HepG2 (cell line): ENCODE data around the gene COQ5. TPM values are rescaled to one million over a fixed set of nuclear protein-coding genes. Genes with fewer than 3 reads are reported as not detected.

Experiments
- BORCS8-MEF2B ChIP-seq: sonication (generic); formaldehyde crosslinking; IDR thresholded peaks from 2 replicates; pipeline ENCODE4 v1.8.0; 2022; ENCODE audit warnings: mild to moderate bottlenecking, missing genetic modification reagents
- MBD4 ChIP-seq: IDR thresholded peaks from 2 replicates; pipeline ENCODE4 v1.6.1; 2012; ENCODE audit warnings: low read length, inconsistent platforms, borderline replicate concordance
- MYC ChIP-seq: sonication (generic); formaldehyde crosslinking; IDR thresholded peaks from 2 replicates; pipeline ENCODE4 v1.9.0; 2021; ENCODE audit warnings: missing genetic modification reagents, borderline replicate concordance
- NCOR1 ChIP-seq: fragments of 200-600 bp; sonication (generic); IDR thresholded peaks from 2 replicates; pipeline ENCODE4 v1.7.0; 2017; ENCODE audit warnings: antibody characterized with exemption, low read length, borderline replicate concordance
- SRSF1 ChIP-seq: fragments of 200-400 bp; formaldehyde crosslinking; optimal IDR thresholded peaks from 2 replicates; pipeline ENCODE3; 2017; ENCODE audit warnings: mild to moderate bottlenecking, low read depth, low read length, moderate library complexity
- TBL1XR1 ChIP-seq: fragments of 150-350 bp; IDR thresholded peaks from 2 replicates; pipeline ENCODE4 v1.6.1; 2014; ENCODE audit warnings: borderline replicate concordance, low read length; ENCODE audit not compliant: partially characterized antibody
- WIZ ChIP-seq: sonication (generic); formaldehyde crosslinking; IDR thresholded peaks from 2 replicates; pipeline ENCODE4 v1.5.1; 2020; ENCODE audit warnings: mild to moderate bottlenecking, missing genetic modification reagents
- ZFP37 ChIP-seq: sonication (generic); formaldehyde crosslinking; IDR thresholded peaks from 2 replicates; pipeline ENCODE4 v1.4.0; 2020; ENCODE audit warnings: missing genetic modification reagents, borderline replicate concordance
- ZIK1 ChIP-seq: sonication (generic); formaldehyde crosslinking; IDR thresholded peaks from 2 replicates; pipeline ENCODE4 v1.5.0; 2020; ENCODE audit warnings: mild to moderate bottlenecking, low read depth, missing genetic modification reagents, borderline replicate concordance
- ZNF274 ChIP-seq: sonication (generic); formaldehyde crosslinking; IDR thresholded peaks from 2 replicates; pipeline ENCODE4 v1.5.1; 2020; ENCODE audit warnings: mild to moderate bottlenecking, missing genetic modification reagents
- ZNF331 ChIP-seq: sonication (generic); formaldehyde crosslinking; IDR thresholded peaks from 2 replicates; pipeline ENCODE4 v1.4.0; 2020; ENCODE audit warnings: missing genetic modification reagents
- ZNF660 ChIP-seq: sonication (generic); formaldehyde crosslinking; IDR thresholded peaks from 2 replicates; pipeline ENCODE4 v1.5.1; 2020; ENCODE audit warnings: mild to moderate bottlenecking, low read depth, missing genetic modification reagents, borderline replicate concordance
- ZNF672 ChIP-seq: sonication (generic); formaldehyde crosslinking; IDR thresholded peaks from 2 replicates; pipeline ENCODE4 v1.8.1; 2022; ENCODE audit warnings: missing genetic modification reagents
- ZNF773 ChIP-seq: sonication (generic); formaldehyde crosslinking; IDR thresholded peaks from 2 replicates; pipeline ENCODE4 v1.4.0; 2020; ENCODE audit warnings: missing genetic modification reagents, borderline replicate concordance
- ZSCAN30 ChIP-seq: sonication (generic); formaldehyde crosslinking; IDR thresholded peaks from 2 replicates; pipeline ENCODE4 v1.5.0; 2020; ENCODE audit warnings: mild to moderate bottlenecking, missing genetic modification reagents
- polyA plus RNA-seq, 8 experiments: library from polyadenylated mRNA; depleted of rRNA in 3 of 8; stranded (reverse) in 7 of 8; unstranded in 1 of 8; fragments of >200 nt; fragmentation: Illumina TruSeq in 4 of 8; extraction: Trizol in 4 of 8; gene quantifications; 2 replicates each; pipeline versions ENCODE4 v1.2.1 to v1.2.3, GENCODE V29; 2011 to 2016; ENCODE audit warnings: low read depth in 4 of 8, missing spikeins in 1 of 8, mixed read lengths in 1 of 8; ENCODE audit not compliant: insufficient read depth in 1 of 8
- total RNA-seq, 5 experiments: library from RNA; depleted of rRNA; stranded (reverse); fragments of >200 nt; fragmentation: Illumina TruSeq; extraction: Trizol; gene quantifications; 2 replicates each; pipeline ENCODE4 v1.2.3, GENCODE V29; 2016; ENCODE audit warnings: low read depth in 1 of 5
- TF ChIP-seq, protein P1 (sequence below): sonication (generic); formaldehyde crosslinking; IDR thresholded peaks from 2 replicates; pipeline ENCODE4 v1.9.0; 2021; ENCODE audit warnings: missing genetic modification reagents, mild to moderate bottlenecking, borderline replicate concordance
- TF ChIP-seq, protein P2 (sequence below): sonication (generic); formaldehyde crosslinking; IDR thresholded peaks from 2 replicates; pipeline ENCODE4 v1.9.0; 2021; ENCODE audit warnings: mild to moderate bottlenecking, missing genetic modification reagents
- TF ChIP-seq, protein P3 (sequence below): sonication (generic); formaldehyde crosslinking; IDR thresholded peaks from 2 replicates; pipeline ENCODE4 v1.4.0; 2020; ENCODE audit warnings: low read depth, mild to moderate bottlenecking, missing genetic modification reagents
- TF ChIP-seq, protein P4 (sequence below): sonication (generic); formaldehyde crosslinking; IDR thresholded peaks from 2 replicates; pipeline ENCODE4 v1.4.0; 2020; ENCODE audit warnings: missing genetic modification reagents

The COQ5 gene
- total and polyA plus RNA-seq, 2 of the 13 experiments (the other 11 are each of a cell fraction or from before 2014, with no cell fraction given): 36.4 to 41.5 TPM

DNA sequence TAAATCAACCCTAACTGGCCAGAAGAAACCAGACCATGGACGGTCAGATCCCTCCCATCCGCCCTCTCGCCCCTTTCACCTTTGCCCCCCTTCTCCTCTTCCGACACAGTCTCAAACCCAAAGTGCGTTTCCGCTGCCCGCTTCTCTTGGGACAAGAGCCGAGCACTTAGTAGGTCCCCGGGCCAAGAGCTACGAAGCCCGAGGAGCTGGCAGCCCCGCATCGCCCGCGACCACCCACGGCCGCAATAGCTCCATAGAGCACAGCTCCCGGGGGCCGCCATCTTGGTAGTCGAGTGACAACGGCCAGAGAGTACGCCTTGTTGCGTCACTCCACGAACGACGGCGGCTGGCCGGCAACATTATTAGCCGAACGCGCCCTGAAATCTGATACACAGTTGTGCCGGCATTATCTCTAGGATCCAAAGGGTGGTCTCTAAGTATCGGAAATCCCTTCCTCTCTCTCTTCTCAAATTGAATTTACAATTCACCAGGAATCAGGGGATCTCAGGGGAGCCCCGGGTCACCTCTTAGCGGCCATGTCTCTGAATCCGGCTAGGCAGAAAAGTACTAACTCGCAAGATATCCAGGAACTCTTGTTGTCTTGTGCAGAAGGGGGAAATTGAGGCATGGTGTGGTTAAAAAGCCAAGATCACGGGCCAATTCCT, at the start of gene COQ5 (continued):
- TF ChIP-seq, protein P1, sequence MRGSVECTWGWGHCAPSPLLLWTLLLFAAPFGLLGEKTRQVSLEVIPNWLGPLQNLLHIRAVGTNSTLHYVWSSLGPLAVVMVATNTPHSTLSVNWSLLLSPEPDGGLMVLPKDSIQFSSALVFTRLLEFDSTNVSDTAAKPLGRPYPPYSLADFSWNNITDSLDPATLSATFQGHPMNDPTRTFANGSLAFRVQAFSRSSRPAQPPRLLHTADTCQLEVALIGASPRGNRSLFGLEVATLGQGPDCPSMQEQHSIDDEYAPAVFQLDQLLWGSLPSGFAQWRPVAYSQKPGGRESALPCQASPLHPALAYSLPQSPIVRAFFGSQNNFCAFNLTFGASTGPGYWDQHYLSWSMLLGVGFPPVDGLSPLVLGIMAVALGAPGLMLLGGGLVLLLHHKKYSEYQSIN: no peak
- no peak for TF ChIP-seq MBD4
- TF ChIP-seq ZFP37 (CRISPR knock-in tag): peak; percentile 37; the same call in 1 of the 2 replicates
- TF ChIP-seq ZNF660 (CRISPR knock-in tag): no peak
- peak; percentile 87; the same call in 1 of the 2 replicates for TF ChIP-seq WIZ (CRISPR knock-in tag)
- peak; percentile 24; the same call in 1 of the 2 replicates for TF ChIP-seq NCOR1
- TF ChIP-seq SRSF1: peak; percentile 81
- TF ChIP-seq, protein P2, sequence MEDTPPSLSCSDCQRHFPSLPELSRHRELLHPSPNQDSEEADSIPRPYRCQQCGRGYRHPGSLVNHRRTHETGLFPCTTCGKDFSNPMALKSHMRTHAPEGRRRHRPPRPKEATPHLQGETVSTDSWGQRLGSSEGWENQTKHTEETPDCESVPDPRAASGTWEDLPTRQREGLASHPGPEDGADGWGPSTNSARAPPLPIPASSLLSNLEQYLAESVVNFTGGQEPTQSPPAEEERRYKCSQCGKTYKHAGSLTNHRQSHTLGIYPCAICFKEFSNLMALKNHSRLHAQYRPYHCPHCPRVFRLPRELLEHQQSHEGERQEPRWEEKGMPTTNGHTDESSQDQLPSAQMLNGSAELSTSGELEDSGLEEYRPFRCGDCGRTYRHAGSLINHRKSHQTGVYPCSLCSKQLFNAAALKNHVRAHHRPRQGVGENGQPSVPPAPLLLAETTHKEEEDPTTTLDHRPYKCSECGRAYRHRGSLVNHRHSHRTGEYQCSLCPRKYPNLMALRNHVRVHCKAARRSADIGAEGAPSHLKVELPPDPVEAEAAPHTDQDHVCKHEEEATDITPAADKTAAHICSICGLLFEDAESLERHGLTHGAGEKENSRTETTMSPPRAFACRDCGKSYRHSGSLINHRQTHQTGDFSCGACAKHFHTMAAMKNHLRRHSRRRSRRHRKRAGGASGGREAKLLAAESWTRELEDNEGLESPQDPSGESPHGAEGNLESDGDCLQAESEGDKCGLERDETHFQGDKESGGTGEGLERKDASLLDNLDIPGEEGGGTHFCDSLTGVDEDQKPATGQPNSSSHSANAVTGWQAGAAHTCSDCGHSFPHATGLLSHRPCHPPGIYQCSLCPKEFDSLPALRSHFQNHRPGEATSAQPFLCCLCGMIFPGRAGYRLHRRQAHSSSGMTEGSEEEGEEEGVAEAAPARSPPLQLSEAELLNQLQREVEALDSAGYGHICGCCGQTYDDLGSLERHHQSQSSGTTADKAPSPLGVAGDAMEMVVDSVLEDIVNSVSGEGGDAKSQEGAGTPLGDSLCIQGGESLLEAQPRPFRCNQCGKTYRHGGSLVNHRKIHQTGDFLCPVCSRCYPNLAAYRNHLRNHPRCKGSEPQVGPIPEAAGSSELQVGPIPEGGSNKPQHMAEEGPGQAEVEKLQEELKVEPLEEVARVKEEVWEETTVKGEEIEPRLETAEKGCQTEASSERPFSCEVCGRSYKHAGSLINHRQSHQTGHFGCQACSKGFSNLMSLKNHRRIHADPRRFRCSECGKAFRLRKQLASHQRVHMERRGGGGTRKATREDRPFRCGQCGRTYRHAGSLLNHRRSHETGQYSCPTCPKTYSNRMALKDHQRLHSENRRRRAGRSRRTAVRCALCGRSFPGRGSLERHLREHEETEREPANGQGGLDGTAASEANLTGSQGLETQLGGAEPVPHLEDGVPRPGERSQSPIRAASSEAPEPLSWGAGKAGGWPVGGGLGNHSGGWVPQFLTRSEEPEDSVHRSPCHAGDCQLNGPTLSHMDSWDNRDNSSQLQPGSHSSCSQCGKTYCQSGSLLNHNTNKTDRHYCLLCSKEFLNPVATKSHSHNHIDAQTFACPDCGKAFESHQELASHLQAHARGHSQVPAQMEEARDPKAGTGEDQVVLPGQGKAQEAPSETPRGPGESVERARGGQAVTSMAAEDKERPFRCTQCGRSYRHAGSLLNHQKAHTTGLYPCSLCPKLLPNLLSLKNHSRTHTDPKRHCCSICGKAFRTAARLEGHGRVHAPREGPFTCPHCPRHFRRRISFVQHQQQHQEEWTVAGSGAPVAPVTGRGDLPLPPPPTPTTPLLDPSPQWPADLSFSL (CRISPR knock-in tag): no peak
- no peak for TF ChIP-seq ZIK1 (CRISPR knock-in tag)
- no peak for TF ChIP-seq ZSCAN30 (CRISPR knock-in tag)
- TF ChIP-seq, protein P3, sequence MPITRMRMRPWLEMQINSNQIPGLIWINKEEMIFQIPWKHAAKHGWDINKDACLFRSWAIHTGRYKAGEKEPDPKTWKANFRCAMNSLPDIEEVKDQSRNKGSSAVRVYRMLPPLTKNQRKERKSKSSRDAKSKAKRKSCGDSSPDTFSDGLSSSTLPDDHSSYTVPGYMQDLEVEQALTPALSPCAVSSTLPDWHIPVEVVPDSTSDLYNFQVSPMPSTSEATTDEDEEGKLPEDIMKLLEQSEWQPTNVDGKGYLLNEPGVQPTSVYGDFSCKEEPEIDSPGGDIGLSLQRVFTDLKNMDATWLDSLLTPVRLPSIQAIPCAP (CRISPR knock-in tag): no peak
- peak; percentile 54; the same call in 1 of the 2 replicates for TF ChIP-seq BORCS8-MEF2B (CRISPR knock-in tag)
- peak; percentile 48 for TF ChIP-seq TBL1XR1
- no peak for TF ChIP-seq ZNF773 (CRISPR knock-in tag)
- TF ChIP-seq ZNF274: no peak
- TF ChIP-seq ZNF672 (CRISPR knock-in tag): no peak
- TF ChIP-seq, protein P4, sequence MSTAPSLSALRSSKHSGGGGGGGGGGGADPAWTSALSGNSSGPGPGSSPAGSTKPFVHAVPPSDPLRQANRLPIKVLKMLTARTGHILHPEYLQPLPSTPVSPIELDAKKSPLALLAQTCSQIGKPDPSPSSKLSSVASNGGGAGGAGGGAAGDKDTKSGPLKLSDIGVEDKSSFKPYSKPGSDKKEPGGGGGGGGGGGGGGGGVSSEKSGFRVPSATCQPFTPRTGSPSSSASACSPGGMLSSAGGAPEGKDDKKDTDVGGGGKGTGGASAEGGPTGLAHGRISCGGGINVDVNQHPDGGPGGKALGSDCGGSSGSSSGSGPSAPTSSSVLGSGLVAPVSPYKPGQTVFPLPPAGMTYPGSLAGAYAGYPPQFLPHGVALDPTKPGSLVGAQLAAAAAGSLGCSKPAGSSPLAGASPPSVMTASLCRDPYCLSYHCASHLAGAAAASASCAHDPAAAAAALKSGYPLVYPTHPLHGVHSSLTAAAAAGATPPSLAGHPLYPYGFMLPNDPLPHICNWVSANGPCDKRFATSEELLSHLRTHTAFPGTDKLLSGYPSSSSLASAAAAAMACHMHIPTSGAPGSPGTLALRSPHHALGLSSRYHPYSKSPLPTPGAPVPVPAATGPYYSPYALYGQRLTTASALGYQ (CRISPR knock-in tag): peak; percentile 39; the same call in 1 of the 2 replicates
- peak; percentile 62; the same call in 1 of the 2 replicates for TF ChIP-seq MYC (CRISPR knock-in tag)
- TF ChIP-seq ZNF331: peak; percentile 73; the same call in 1 of the 2 replicates
